ENCODE measurements around the gene SPN. TPM values are rescaled to one million over a fixed set of nuclear protein-coding genes. Genes with fewer than 3 reads are reported as not detected.
"Not testable (repeated sequence)": the region's sequence is repeated elsewhere in the genome, so short reads cannot be mapped to it uniquely, and the experiment has no call there.

Gene SPN
- polyA plus RNA-seq, 4 donors, result 2.1 to 2.5 (median 2.3) TPM

- DNase-seq (ENCODE audit: low read depth in 4 of 4, low spot score in 2 of 4), result no peak
Observed at GRCh38 chr16:29699324-29700219, 36.5 kb downstream of the SPN start.

GRCh38 chr16:29700253-29700987 is 37.4 kb downstream of the SPN start:
- DNase-seq (ENCODE audit: low read depth in 4 of 4, low spot score in 2 of 4), result peak in 1 of 4 donors; percentile 50

- DNase-seq (ENCODE audit: low read depth in 4 of 4, low spot score in 2 of 4), result no peak
Observed at GRCh38 chr16:29701214-29701555, 38.1 kb downstream of the SPN start.

GRCh38 chr16:29702269-29702668 is 39.2 kb downstream of the SPN start:
- DNase-seq (ENCODE audit: low read depth in 4 of 4, low spot score in 2 of 4), result no peak

- DNase-seq (ENCODE audit: low read depth in 4 of 4, low spot score in 2 of 4), result no peak
Observed at GRCh38 chr16:29705030-29705429, 42.0 kb downstream of the SPN start.

- not testable (repeated sequence) for DNase-seq (ENCODE audit: low read depth in 4 of 4, low spot score in 2 of 4)
Observed at GRCh38 chr16:29707160-29707559, 44.1 kb downstream of the SPN start.

GRCh38 chr16:29708917-29709600 is 46.0 kb downstream of the SPN start:
- no peak for DNase-seq (ENCODE audit: low read depth in 4 of 4, low spot score in 2 of 4)

GRCh38 chr16:29709657-29710056 is 46.6 kb downstream of the SPN start:
- DNase-seq (ENCODE audit: low read depth in 4 of 4, low spot score in 2 of 4), result not testable (repeated sequence)

- DNase-seq (ENCODE audit: low read depth in 4 of 4, low spot score in 2 of 4), result peak in 1 of 4 donors; percentile 63
Observed at GRCh38 chr16:29710227-29711219, 47.5 kb downstream of the SPN start.

- no peak for DNase-seq (ENCODE audit: low read depth in 4 of 4, low spot score in 2 of 4)
Observed at GRCh38 chr16:29712809-29713208, 49.8 kb downstream of the SPN start.

GRCh38 chr16:29714396-29714795 is 51.3 kb downstream of the SPN start:
- DNase-seq (ENCODE audit: low read depth in 4 of 4, low spot score in 2 of 4), result no peak

- DNase-seq (ENCODE audit: low read depth in 4 of 4, low spot score in 2 of 4), result no peak
Observed at GRCh38 chr16:29714972-29715371, 51.9 kb downstream of the SPN start.

GRCh38 chr16:29717113-29717512 is 54.1 kb downstream of the SPN start:
- DNase-seq (ENCODE audit: low read depth in 4 of 4, low spot score in 2 of 4), result no peak

GRCh38 chr16:29719063-29719462 is 56.0 kb downstream of the SPN start:
- no peak for DNase-seq (ENCODE audit: low read depth in 4 of 4, low spot score in 2 of 4)

Other genes with a start within 250 kb of the SPN start
- 1 to 10 TPM; 6.0 to 8.6 (median 7.4) TPM for gene BOLA2, start 208.9 kb upstream of the SPN start, polyA plus RNA-seq (ENCODE audit: insufficient read length in 4 of 4)
- gene SLX1B, start 208.7 kb upstream of the SPN start, polyA plus RNA-seq (ENCODE audit: insufficient read length in 4 of 4), result 10 to 100 TPM in 3 of 4 donors, 1 to 10 TPM in 1; 8.9 to 14.3 (median 12.3) TPM
- 10 to 100 TPM; 18.3 to 21.7 (median 19.8) TPM for gene SULT1A4, start 203.3 kb upstream of the SPN start, polyA plus RNA-seq (ENCODE audit: insufficient read length in 4 of 4)
- gene NPIPB12, start 156.8 kb upstream of the SPN start, polyA plus RNA-seq (ENCODE audit: insufficient read length in 4 of 4), result 100 to 1,000 TPM in 1 of 4 donors, 10 to 100 TPM in 3; 12.9 to 104 (median 47.1) TPM
- gene QPRT, start 15.9 kb downstream of the SPN start, polyA plus RNA-seq (ENCODE audit: insufficient read length in 4 of 4), result 100 to 1,000 TPM; 126 to 187 (median 178) TPM
- under 1 TPM; 0.22 to 0.29 (median 0.25) TPM for gene C16orf54, start 82.7 kb downstream of the SPN start, polyA plus RNA-seq (ENCODE audit: insufficient read length in 4 of 4)
- under 1 TPM in 2 of 4 donors, not detected in 2; 0.06 to 0.07 TPM for gene ZG16, start 115.0 kb downstream of the SPN start, polyA plus RNA-seq (ENCODE audit: insufficient read length in 4 of 4)
- gene KIF22, start 127.5 kb downstream of the SPN start, polyA plus RNA-seq (ENCODE audit: insufficient read length in 4 of 4), result 10 to 100 TPM; 63.1 to 82.6 (median 74.4) TPM
- gene MAZ, start 143.3 kb downstream of the SPN start, polyA plus RNA-seq (ENCODE audit: insufficient read length in 4 of 4), result 100 to 1,000 TPM; 275 to 382 (median 342) TPM
- 10 to 100 TPM; 10.0 to 28.8 (median 18.2) TPM for gene PRRT2, start 148.9 kb downstream of the SPN start, polyA plus RNA-seq (ENCODE audit: insufficient read length in 4 of 4)
- gene PAGR1, start 152.9 kb downstream of the SPN start, polyA plus RNA-seq (ENCODE audit: insufficient read length in 4 of 4), result 10 to 100 TPM; 26.0 to 49.1 (median 42.5) TPM
- gene MVP, start 157.2 kb downstream of the SPN start, polyA plus RNA-seq (ENCODE audit: insufficient read length in 4 of 4), result 10 to 100 TPM; 20.0 to 24.2 (median 21.9) TPM
- 100 to 1,000 TPM in 2 of 4 donors, 10 to 100 TPM in 2; 90.2 to 134 (median 109) TPM for gene CDIPT, start 200.0 kb downstream of the SPN start, polyA plus RNA-seq (ENCODE audit: insufficient read length in 4 of 4)
- 10 to 100 TPM; 10.4 to 15.9 (median 13.0) TPM for gene SEZ6L2, start 236.3 kb downstream of the SPN start, polyA plus RNA-seq (ENCODE audit: insufficient read length in 4 of 4)
- 1 to 10 TPM in 2 of 4 donors, under 1 TPM in 2; 0.62 to 1.1 (median 0.98) TPM for gene ASPHD1, start 237.2 kb downstream of the SPN start, polyA plus RNA-seq (ENCODE audit: insufficient read length in 4 of 4)